Measurements from ENCODE around the gene TRPV4.

TRPV4 gene

GRCh38 chr12:109760930-109761921, 72.0 kb downstream of the TRPV4 start:
- DNase-seq (ENCODE audit: low spot score) = no peak

- no peak for DNase-seq (ENCODE audit: low spot score)
Observed at GRCh38 chr12:109760031-109760929, 72.9 kb downstream of the TRPV4 start.

- DNase-seq (ENCODE audit: low spot score) = no peak
Observed at GRCh38 chr12:109759595-109759994, 73.6 kb downstream of the TRPV4 start.

- no peak for DNase-seq (ENCODE audit: low spot score)
Observed at GRCh38 chr12:109758426-109759420, 74.5 kb downstream of the TRPV4 start.

- DNase-seq (ENCODE audit: low spot score) = no peak
Observed at GRCh38 chr12:109757671-109758265, 75.4 kb downstream of the TRPV4 start.

- no peak for DNase-seq (ENCODE audit: low spot score)
Observed at GRCh38 chr12:109756457-109756856, 76.7 kb downstream of the TRPV4 start.

- no peak for DNase-seq (ENCODE audit: low spot score)
Observed at GRCh38 chr12:109753959-109754358, 79.2 kb downstream of the TRPV4 start.

GRCh38 chr12:109753054-109753401, 80.2 kb downstream of the TRPV4 start:
- DNase-seq (ENCODE audit: low spot score) = no peak

GRCh38 chr12:109752117-109753053, 80.8 kb downstream of the TRPV4 start:
- no peak for DNase-seq (ENCODE audit: low spot score)

GRCh38 chr12:109744986-109745942, 87.9 kb downstream of the TRPV4 start:
- no peak for DNase-seq (ENCODE audit: low spot score)

- no peak for DNase-seq (ENCODE audit: low spot score)
Observed at GRCh38 chr12:109744026-109744425, 89.2 kb downstream of the TRPV4 start.

- no peak for DNase-seq (ENCODE audit: low spot score)
Observed at GRCh38 chr12:109743076-109743910, 89.9 kb downstream of the TRPV4 start.

- DNase-seq (ENCODE audit: low spot score) = no peak
Observed at GRCh38 chr12:109741970-109742703, 91.1 kb downstream of the TRPV4 start.

- no peak for DNase-seq (ENCODE audit: low spot score)
Observed at GRCh38 chr12:109741286-109741969, 91.8 kb downstream of the TRPV4 start.

- DNase-seq (ENCODE audit: low spot score) = no peak
Observed at GRCh38 chr12:109740694-109741245, 92.4 kb downstream of the TRPV4 start.
